ENCODE measurements around the gene NKX2-3.

The NKX2-3 gene

DNA sequence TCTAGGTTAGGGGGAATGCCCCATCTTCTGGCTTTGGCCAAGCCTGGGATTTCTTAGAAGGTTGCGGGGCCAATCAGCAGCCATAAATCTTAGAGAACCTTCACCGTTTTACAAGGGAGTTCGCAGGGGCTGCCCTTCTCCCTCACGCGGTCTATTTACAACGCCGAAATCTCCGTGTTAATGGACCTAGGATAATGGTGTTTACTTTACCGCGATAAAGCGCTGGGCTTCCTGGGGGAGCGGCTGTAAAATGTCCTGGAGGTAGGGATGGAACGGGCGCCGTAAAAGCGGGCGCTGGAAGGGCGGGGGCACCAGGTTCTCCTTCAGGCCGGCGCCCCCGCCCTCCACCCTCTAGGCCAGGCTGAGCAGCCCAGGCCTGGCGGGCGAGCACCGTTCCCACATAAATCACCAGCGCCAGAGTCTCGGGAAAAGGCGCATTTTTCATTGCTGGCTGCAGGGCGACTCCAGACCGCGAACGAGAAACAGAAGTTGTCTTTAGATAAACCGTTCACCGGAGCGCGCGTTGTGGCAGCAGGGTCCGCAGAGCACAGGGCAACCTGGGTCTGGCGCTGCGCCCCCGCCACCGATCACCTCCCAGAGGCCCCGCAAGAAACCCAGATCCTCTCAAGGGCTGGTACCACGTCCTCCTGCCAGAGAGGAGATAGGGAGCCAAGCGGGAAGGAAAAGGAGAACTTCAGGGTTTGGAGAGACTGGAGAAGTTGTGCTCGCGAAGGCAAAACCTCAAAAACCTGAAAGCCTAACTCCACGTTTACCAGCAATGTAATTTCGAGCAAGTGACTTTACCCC lies 12.5 kb upstream of the NKX2-3 start (continued):
- no peak for TF ChIP-seq ZNF155 (tag by site-specific recombination; IDR thresholded peaks at IDR 0.05)
- no peak for TF ChIP-seq ZNF16 (tag by site-specific recombination; IDR thresholded peaks at IDR 0.05; ENCODE audit: low read depth)
- TF ChIP-seq ZBTB26 (tag by site-specific recombination; optimal IDR thresholded peaks at IDR 0.05) = peak; percentile 68
- TF ChIP-seq ZFP3 (tag by site-specific recombination; IDR thresholded peaks at IDR 0.05; ENCODE audit: low read depth) = no peak
- TF ChIP-seq ZNF274 (IDR thresholded peaks at IDR 0.05; ENCODE audit: low read length) = no peak
- TF ChIP-seq ZNF274 (tag by site-specific recombination; IDR thresholded peaks at IDR 0.05; ENCODE audit: borderline replicate concordance) = no peak
- peak; percentile 90 for TF ChIP-seq ZBTB17 (tag by site-specific recombination; IDR thresholded peaks at IDR 0.05)
- no peak for TF ChIP-seq ZNF747 (tag by site-specific recombination; IDR thresholded peaks at IDR 0.05)
- TF ChIP-seq ZNF654 (tag by site-specific recombination; IDR thresholded peaks at IDR 0.05; ENCODE audit: low read depth) = 0 out of 2 replicates have a peak, but pooled peaks have one; percentile 7
- TF ChIP-seq PATZ1 (tag by site-specific recombination; IDR thresholded peaks at IDR 0.05) = peak; percentile 98
- TF ChIP-seq, protein P1, sequence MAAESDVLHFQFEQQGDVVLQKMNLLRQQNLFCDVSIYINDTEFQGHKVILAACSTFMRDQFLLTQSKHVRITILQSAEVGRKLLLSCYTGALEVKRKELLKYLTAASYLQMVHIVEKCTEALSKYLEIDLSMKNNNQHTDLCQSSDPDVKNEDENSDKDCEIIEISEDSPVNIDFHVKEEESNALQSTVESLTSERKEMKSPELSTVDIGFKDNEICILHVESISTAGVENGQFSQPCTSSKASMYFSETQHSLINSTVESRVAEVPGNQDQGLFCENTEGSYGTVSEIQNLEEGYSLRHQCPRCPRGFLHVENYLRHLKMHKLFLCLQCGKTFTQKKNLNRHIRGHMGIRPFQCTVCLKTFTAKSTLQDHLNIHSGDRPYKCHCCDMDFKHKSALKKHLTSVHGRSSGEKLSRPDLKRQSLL (tag by site-specific recombination; IDR thresholded peaks at IDR 0.05) = peak; percentile 98
- TF ChIP-seq ZNF292 (tag by site-specific recombination; IDR thresholded peaks at IDR 0.05; ENCODE audit: borderline replicate concordance, low read depth) = no peak
- TF ChIP-seq ZNF658 (tag by site-specific recombination; IDR thresholded peaks at IDR 0.05) = no peak
- no peak for TF ChIP-seq ZNF416 (tag by site-specific recombination; IDR thresholded peaks at IDR 0.05)
- peak; percentile 66; the same call in 1 of the 2 replicates for TF ChIP-seq ZBTB48 (tag by site-specific recombination; IDR thresholded peaks at IDR 0.05)
- TF ChIP-seq ZNF175 (tag by site-specific recombination; IDR thresholded peaks at IDR 0.05) = no peak
- TF ChIP-seq ZNF174 (tag by site-specific recombination; IDR thresholded peaks at IDR 0.05) = no peak
- peak; percentile 45; the same call in 1 of the 2 replicates for TF ChIP-seq BCL11B (tag by site-specific recombination; IDR thresholded peaks at IDR 0.05; ENCODE audit: low read depth)
- TF ChIP-seq ZNF26 (tag by site-specific recombination; IDR thresholded peaks at IDR 0.05) = no peak
- TF ChIP-seq, protein P2, sequence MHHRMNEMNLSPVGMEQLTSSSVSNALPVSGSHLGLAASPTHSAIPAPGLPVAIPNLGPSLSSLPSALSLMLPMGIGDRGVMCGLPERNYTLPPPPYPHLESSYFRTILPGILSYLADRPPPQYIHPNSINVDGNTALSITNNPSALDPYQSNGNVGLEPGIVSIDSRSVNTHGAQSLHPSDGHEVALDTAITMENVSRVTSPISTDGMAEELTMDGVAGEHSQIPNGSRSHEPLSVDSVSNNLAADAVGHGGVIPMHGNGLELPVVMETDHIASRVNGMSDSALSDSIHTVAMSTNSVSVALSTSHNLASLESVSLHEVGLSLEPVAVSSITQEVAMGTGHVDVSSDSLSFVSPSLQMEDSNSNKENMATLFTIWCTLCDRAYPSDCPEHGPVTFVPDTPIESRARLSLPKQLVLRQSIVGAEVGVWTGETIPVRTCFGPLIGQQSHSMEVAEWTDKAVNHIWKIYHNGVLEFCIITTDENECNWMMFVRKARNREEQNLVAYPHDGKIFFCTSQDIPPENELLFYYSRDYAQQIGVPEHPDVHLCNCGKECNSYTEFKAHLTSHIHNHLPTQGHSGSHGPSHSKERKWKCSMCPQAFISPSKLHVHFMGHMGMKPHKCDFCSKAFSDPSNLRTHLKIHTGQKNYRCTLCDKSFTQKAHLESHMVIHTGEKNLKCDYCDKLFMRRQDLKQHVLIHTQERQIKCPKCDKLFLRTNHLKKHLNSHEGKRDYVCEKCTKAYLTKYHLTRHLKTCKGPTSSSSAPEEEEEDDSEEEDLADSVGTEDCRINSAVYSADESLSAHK (tag by site-specific recombination; IDR thresholded peaks at IDR 0.05) = peak; percentile 96
- no peak for TF ChIP-seq ZNF23 (tag by site-specific recombination; IDR thresholded peaks at IDR 0.05; ENCODE audit: borderline replicate concordance)
- TF ChIP-seq ZNF76 (tag by site-specific recombination; IDR thresholded peaks at IDR 0.05; ENCODE audit: borderline replicate concordance, low read depth) = peak; percentile 78
- peak; percentile 96 for TF ChIP-seq ZNF600 (tag by site-specific recombination; IDR thresholded peaks at IDR 0.05)
- TF ChIP-seq ZNF132 (tag by site-specific recombination; IDR thresholded peaks at IDR 0.05; ENCODE audit: borderline replicate concordance) = no peak
- peak; percentile 95 for TF ChIP-seq GLI2 (tag by site-specific recombination; IDR thresholded peaks at IDR 0.05; ENCODE audit: borderline replicate concordance, low read depth)
- TF ChIP-seq ZNF48 (tag by site-specific recombination; IDR thresholded peaks at IDR 0.05) = no peak
- no peak for TF ChIP-seq ZNF768 (tag by site-specific recombination; IDR thresholded peaks at IDR 0.05)
- peak; percentile 66 for TF ChIP-seq SP2 (tag by site-specific recombination; IDR thresholded peaks at IDR 0.05)
- TF ChIP-seq ZNF404 (tag by site-specific recombination; IDR thresholded peaks at IDR 0.05) = no peak
- TF ChIP-seq ZNF777 (tag by site-specific recombination; IDR thresholded peaks at IDR 0.05; ENCODE audit: borderline replicate concordance) = no peak
